Common myeloid progenitor, CD34-positive (primary cell): ENCODE data around the gene DNHD1.
A peak's percentile ranks its signal among the peaks of the same experiment; 100 is the strongest.

Experiments
- CTCF ChIA-PET: fragments of 350-600 bp; sonication (Branson Sonifier 250); formaldehyde crosslinking; loops from one replicate; lab custom pipeline; 2021; ENCODE audit warnings: antibody characterized with exemption; lab: Charles Lee
- POLR2A ChIA-PET: fragments of 350-600 bp; sonication (Branson Sonifier 250); formaldehyde crosslinking; loops from one replicate; lab custom pipeline; 2021; ENCODE audit warnings: antibody characterized with exemption; lab: Charles Lee
- DNase-seq, 3 donors: peaks; one replicate each; pipeline versions ENCODE4 v3.0.0 to v3.0.0-alpha.2; 2013
- H3K27ac ChIP-seq, 2 experiments: 1 replicate in 1 of 2; 2 replicates in 1 of 2; pipeline ENCODE4 v1.7.0; 2013; ENCODE audit warnings: inconsistent platforms in 2 of 2, low read length in 2 of 2, mild to moderate bottlenecking in 2 of 2, low read depth in 1 of 2, moderate library complexity in 1 of 2; ENCODE audit not compliant: severe bottlenecking in 2 of 2, insufficient read depth in 1 of 2, poor library complexity in 1 of 2
- H3K27me3 ChIP-seq, 5 experiments: replicated peaks in 2 of 5; 1 replicate in 3 of 5; 2 replicates in 2 of 5; pipeline versions ENCODE4 v1.6.1 to v1.7.0; 2013; ENCODE audit warnings: low read length in 4 of 5, mild to moderate bottlenecking in 2 of 5, moderate library complexity in 2 of 5, inconsistent platforms in 1 of 5; ENCODE audit not compliant: insufficient read depth in 5 of 5, control insufficient read depth in 4 of 5
- H3K36me3 ChIP-seq, 4 experiments: 1 replicate in 2 of 4; 2 replicates in 2 of 4; pipeline versions ENCODE4 v1.6.1 to v1.7.0; 2013; ENCODE audit warnings: low read length in 3 of 4, control low read depth in 1 of 4, mild to moderate bottlenecking in 1 of 4; ENCODE audit not compliant: control insufficient read depth in 4 of 4, insufficient read depth in 4 of 4
- H3K4me1 ChIP-seq, 4 experiments: 1 replicate in 3 of 4; 2 replicates in 1 of 4; pipeline versions ENCODE4 v1.6.1 to v1.7.1; 2013; ENCODE audit warnings: low read length in 3 of 4, mild to moderate bottlenecking in 3 of 4, control low read depth in 1 of 4, inconsistent platforms in 1 of 4, moderate library complexity in 1 of 4; ENCODE audit not compliant: control insufficient read depth in 4 of 4, insufficient read depth in 4 of 4; ENCODE audit errors: control extremely low read depth in 1 of 4
- H3K4me3 ChIP-seq, 7 experiments: 1 replicate in 4 of 7; 2 replicates in 3 of 7; pipeline versions ENCODE4 v1.5.1 to v1.7.0; 2013; ENCODE audit warnings: mild to moderate bottlenecking in 7 of 7, low read length in 6 of 7, moderate library complexity in 6 of 7, inconsistent platforms in 2 of 7, low read depth in 2 of 7, control low read depth in 1 of 7; ENCODE audit not compliant: insufficient read depth in 4 of 7, control insufficient read depth in 1 of 7; ENCODE audit errors: extremely low read depth in 1 of 7
- H3K9me3 ChIP-seq, 5 experiments: 1 replicate in 4 of 5; 2 replicates in 1 of 5; pipeline versions ENCODE4 v1.6.1 to v1.7.1; 2013; ENCODE audit warnings: low read length in 4 of 5, mild to moderate bottlenecking in 2 of 5, inconsistent platforms in 1 of 5, low read depth in 1 of 5, moderate library complexity in 1 of 5; ENCODE audit not compliant: control insufficient read depth in 4 of 5, insufficient read depth in 2 of 5; ENCODE audit errors: control extremely low read depth in 1 of 5
- WGBS: methylation state at CpG from one replicate; pipeline ENCODE4 v1.1.5; 2013; ENCODE audit not compliant: insufficient coverage; 5-methylcytosine and 5-hydroxymethylcytosine counted together

The DNHD1 gene

DNA sequence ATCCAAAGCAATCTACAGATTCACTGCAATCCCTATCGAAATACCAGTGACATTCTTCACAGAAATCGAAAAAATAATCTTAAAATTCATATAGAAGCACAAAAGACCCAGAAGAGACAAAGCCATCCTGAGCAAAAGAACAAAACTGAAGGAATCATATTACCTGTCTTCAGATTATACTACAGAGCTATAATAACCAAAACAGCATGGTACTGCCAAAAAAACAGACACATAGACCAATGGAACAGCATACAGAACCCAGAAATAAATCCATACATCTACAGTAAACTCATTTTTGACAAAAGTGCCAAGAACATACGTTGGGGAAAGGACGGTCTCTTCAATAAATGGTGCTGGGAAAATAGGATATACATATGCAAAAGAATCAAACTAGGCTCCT lies 87.4 kb downstream of the DNHD1 start:
- no peak for DNase-seq
- Histone ChIP-seq H3K27me3 (no peaks in the 10 kb centered on the region), H3K27ac (no peak overlapping the region), H3K4me3 (no peak overlapping the region), H3K9me3 (peaks cover 0 to 24% (median 2%) of the 10 kb centered on the region in 5 experiments), H3K36me3 (peaks cover 0 to 5% (median 1%) of the 10 kb centered on the region in 4 experiments), H3K4me1 (no peaks in the 10 kb centered on the region)
- ChIA-PET CTCF (interaction anchor here (0.7 kb wide), 1 partner anchor 12 kb away, joined by 3 read pairs; no protein-coding TSS in a partner anchor), POLR2A (no interaction called here)
- whole genome bisulfite sequencing: 100% methylated on average over 1 of the region's 4 CpGs

DNA sequence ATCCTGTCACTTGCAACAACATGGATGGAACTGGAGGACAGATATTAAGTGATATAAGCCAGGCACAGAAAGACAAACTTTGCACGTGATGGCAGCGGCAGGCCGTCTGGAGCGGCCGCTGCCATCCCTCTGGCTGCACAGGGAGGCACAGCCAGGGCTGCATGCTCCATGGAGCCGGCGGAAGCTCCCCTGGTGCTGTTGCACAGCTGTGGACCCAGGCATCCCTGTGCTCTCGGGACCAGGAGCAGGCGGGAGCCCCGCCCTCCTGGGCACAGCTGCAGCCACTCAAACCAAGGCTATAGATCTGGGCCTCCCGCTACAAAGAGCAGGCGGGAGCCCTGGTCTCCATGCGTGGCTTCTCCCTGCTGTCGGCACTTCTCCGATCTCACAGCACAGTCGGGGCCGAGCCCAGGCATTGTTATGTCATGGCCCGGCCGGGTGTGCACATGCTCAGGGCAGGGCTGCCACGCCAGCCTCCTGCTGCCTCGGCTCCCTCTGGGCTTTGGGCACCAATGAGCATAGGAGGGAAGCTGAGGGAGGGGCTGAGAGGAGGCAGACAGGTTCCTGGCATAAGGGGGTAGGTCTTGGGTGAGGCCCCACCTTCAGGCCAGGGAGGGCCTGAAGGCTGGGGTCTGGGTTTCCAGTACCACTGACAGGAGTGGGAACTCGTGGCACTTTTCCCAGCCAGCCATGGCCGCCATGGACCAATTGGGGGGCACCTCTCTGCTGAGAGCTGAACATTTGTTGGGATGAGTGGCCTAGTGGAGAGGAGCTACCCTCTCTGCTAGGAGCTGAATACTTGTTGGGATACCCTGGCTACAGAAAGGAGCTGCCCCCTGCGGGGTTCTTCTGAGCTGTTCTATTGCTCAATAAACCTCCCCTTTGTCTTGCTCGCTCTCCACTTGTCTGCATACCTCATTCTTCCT lies 89.6 kb downstream of the DNHD1 start:
- CTCF ChIA-PET: interaction anchor here (1.1 to 1.7 kb wide), 4 partner anchors 26 to 96 kb away, joined by 3 to 4 read pairs (median 4); partner anchors contain the start of genes MRPL17 and TAF10
- no peak overlapping the region for H3K27ac ChIP-seq
- 97% methylated on average over 18 of the region's 25 CpGs for WGBS
- no peak for DNase-seq
- H3K27me3 ChIP-seq: no peaks in the 10 kb centered on the region
- no peak overlapping the region for H3K4me3 ChIP-seq
- no peaks in the 10 kb centered on the region for H3K4me1 ChIP-seq
- H3K9me3 ChIP-seq: peaks cover 0 to 24% (median 2%) of the 10 kb centered on the region in 5 experiments
- POLR2A ChIA-PET: no interaction called here
- peaks cover 0 to 7% (median 0%) of the 10 kb centered on the region in 4 experiments for H3K36me3 ChIP-seq

DNA sequence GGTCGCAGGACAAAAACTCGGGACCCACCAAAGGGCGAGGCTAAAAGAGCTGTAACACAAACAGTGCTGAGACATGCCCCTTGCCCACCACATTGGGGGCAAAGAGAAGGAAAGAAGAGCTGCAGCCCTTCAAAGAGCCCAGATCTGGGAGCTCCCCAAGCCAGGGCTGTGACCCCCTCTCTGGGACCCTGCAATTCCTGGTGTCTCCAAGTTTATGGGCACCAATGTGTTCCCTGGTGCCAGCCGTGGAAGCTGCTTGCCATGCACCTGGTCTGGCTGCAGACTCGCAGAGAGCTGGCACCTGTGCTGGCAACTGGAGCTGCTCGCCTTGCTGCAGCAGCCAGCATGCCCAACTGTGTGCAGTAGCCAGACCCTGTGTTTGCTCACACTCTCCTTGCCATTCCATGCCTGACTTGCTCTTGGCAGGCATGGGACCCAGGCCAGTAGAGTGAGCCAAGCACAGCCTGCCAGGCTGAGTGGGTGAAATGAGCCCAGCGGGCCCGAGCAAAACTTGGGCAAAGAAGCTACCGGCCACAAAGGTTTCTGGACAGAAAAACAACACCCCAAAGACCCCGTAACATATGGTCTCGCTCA lies 90.4 kb downstream of the DNHD1 start:
- CTCF ChIA-PET: interaction anchor here (1.1 to 1.7 kb wide), 4 partner anchors 25 to 96 kb away, joined by 3 to 4 read pairs (median 4); partner anchors contain the start of genes MRPL17 and TAF10
- Histone ChIP-seq H3K9me3 (peaks cover 0 to 19% (median 2%) of the 10 kb centered on the region in 5 experiments), H3K36me3 (peaks cover 0 to 9% (median 3%) of the 10 kb centered on the region in 4 experiments), H3K4me3 (no peak overlapping the region), H3K27ac (no peak overlapping the region), H3K4me1 (no peaks in the 10 kb centered on the region), H3K27me3 (no peaks in the 10 kb centered on the region)
- POLR2A ChIA-PET: no interaction called here
- WGBS: 100% methylated on average over 9 of the region's 11 CpGs
- no peak for DNase-seq

DNA sequence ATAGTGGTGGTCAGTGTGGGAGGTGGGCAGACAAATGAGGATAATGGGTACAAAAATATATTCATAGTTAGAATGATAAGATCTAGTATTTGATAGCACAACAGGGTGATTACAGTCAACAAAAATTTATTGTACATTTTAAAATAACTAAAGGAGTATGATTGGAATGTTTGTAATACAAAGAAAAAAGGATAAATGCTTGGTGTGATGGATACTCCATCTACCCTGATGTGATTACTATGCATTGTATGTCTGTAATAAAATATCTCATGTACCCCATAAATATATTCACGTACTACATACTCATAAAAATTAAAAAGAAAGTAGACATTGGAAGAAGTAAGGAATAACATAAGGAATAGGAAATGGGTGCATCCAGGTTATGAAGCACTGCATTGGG lies 90.9 kb downstream of the DNHD1 start:
- ChIA-PET POLR2A (no interaction called here), CTCF (interaction anchor here (1.1 to 1.7 kb wide), 3 partner anchors 33 to 95 kb away, joined by 3 to 4 read pairs (median 4); partner anchors contain the start of gene MRPL17)
- Histone ChIP-seq H3K36me3 (peaks cover 2 to 9% (median 7%) of the 10 kb centered on the region in 4 experiments), H3K27ac (no peak overlapping the region), H3K4me1 (peaks cover 0 to 2% (median under 1%) of the 10 kb centered on the region in 4 experiments), H3K27me3 (no peaks in the 10 kb centered on the region), H3K9me3 (peaks cover 0 to 17% (median 2%) of the 10 kb centered on the region in 5 experiments), H3K4me3 (no peak overlapping the region)
- no peak for DNase-seq
- WGBS: no CpG with 5 or more reads among the region's 1 CpG

DNA sequence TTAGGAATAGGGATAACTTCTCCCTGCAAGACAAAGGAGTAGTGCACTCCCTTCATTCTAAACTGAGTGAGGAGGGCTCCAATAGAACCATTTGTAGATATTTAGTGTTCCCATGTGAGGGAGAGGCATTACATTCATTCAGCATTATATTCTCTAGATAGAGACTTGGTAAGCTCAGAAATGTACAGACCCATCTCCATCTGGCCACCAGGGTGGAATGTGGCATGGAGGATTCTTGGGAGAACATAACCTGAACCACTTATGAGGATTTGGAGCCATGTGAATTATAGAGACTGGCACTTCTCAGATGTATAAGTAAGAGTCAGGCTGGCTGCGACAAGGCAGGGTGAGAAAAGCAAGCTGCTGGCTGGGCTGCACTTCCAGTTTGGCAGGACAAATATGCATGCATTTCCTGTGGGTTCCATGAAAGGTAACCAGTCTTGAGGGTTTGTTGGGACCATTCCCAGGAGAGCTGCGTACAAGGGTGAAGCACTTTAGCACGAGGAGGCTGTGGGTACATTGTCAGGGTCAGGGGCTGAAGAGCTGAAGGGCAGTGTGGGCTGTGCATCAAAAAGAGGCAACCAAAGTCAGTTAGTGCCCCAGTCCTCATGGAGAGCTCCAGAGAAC lies 97.2 kb downstream of the DNHD1 start:
- POLR2A ChIA-PET: no interaction called here
- 79% methylated on average over 3 of the region's 3 CpGs for WGBS
- DNase-seq: no peak

DNA sequence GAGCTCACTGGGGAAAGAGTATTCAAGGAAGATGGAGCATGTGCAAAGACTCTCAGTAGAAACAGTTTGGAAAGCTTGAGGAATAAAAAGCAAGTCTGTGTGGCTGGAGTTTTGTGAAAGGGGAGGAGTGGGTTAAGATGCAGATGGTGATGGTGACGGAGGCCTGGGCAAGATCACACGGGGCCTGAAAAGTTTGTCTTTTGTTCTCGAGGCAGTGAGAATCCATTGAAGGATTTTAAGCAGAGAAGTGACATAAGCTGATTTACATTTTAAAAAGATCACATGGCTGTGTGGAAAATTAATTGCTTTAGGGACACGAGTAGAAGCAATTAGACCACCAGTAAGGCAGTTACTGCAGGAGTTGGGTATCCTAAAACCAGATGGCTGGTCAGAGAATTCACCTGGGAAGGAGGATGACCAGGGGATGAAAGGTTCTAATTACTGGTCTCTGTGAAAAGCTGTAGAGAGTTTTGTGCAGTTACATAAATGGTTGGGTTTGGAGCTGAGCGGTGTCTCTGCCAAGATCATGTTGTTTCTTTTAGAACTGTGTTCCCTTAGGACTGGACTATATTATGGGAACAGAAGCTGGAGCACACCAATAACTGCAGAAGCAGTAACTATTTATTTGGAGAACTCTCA lies 99.3 kb downstream of the DNHD1 start:
- no peak overlapping the region for H3K4me3 ChIP-seq
- POLR2A ChIA-PET: no interaction called here
- WGBS: 94% methylated on average over 5 of the region's 5 CpGs

More for the DNA sequence above, 97.2 kb downstream of the DNHD1 start:
- H3K4me3 ChIP-seq: no peak overlapping the region
- peaks cover 19 to 55% (median 33%) of the 10 kb centered on the region in 4 experiments for H3K36me3 ChIP-seq
- H3K4me1 ChIP-seq: peaks cover 0 to 19% (median 8%) of the 10 kb centered on the region in 4 experiments
- peak overlapping the region in 1 of 2 experiments; percentile 16 for H3K27ac ChIP-seq
- no peaks in the 10 kb centered on the region for H3K27me3 ChIP-seq
- no peaks in the 10 kb centered on the region for H3K9me3 ChIP-seq
- CTCF ChIA-PET: interaction anchor here (0.8 to 2.6 kb wide), 10 partner anchors 8 to 112 kb away, joined by 3 to 7 read pairs (median 4); partner anchors contain the start of genes MRPL17 and TAF10

More for the DNA sequence above, 99.3 kb downstream of the DNHD1 start:
- H3K4me1 ChIP-seq: peaks cover 0 to 20% (median 9%) of the 10 kb centered on the region in 4 experiments
- no peaks in the 10 kb centered on the region for H3K9me3 ChIP-seq
- CTCF ChIA-PET: interaction anchor here (0.9 to 2.6 kb wide), 7 partner anchors 16 to 72 kb away, joined by 3 to 7 read pairs (median 5); partner anchors contain the start of genes TAF10 and TPP1
- DNase-seq: no peak
- peaks cover 35 to 76% (median 54%) of the 10 kb centered on the region in 4 experiments for H3K36me3 ChIP-seq
- no peaks in the 10 kb centered on the region for H3K27me3 ChIP-seq
- no peak overlapping the region for H3K27ac ChIP-seq
